Measurements from ENCODE around the gene PDK2. TPM values are rescaled to one million over a fixed set of nuclear protein-coding genes. Genes with fewer than 3 reads are reported as not detected.
A peak's percentile ranks its signal among the peaks of the same experiment; 100 is the strongest.

Gene PDK2
- total and polyA plus RNA-seq, 2 of the 4 experiments (the other 2 are of a cell fraction): 26.7 to 104 TPM

DNA sequence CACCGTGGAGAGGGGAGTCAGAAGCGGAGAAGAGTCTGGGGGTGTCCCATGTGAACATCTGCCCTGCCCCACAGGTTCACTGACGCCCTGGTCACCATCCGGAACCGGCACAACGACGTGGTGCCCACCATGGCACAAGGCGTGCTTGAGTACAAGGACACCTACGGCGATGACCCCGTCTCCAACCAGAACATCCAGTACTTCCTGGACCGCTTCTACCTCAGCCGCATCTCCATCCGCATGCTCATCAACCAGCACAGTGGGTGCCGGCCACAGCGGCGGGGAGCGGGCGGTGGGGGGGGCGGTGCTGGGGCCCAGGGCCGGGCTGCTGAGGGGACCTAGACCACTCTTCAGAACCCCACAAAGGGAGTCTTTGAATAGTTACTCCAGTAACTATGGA is 10.7 kb downstream of the PDK2 start:
- Histone ChIP-seq H2BK5ac (ENCODE audit: low read depth, low read length, poor library complexity, severe bottlenecking) (no peak overlapping the region), H4K91ac (ENCODE audit: insufficient read depth, low read depth, low read length) (no peak overlapping the region), H3K36me3 (ENCODE audit: control insufficient read depth, insufficient read depth, low read length) (peaks cover 28% of the 10 kb centered on the region; the same call in 1 of the 2 replicates), H3K4me3 (ENCODE audit: insufficient read depth, low read depth, low read length) (no peak overlapping the region), H3K14ac (replicated peaks; ENCODE audit: low read depth, low read length) (no peak overlapping the region), H2AK5ac (ENCODE audit: low read depth, low read length) (no peak overlapping the region), H3K4me1 (ENCODE audit: control insufficient read depth, insufficient read depth, low read length) (peaks cover 13% of the 10 kb centered on the region), H4K20me1 (ENCODE audit: insufficient read depth, low read length) (peaks cover 4% of the 10 kb centered on the region; the same call in 1 of the 2 replicates), H3K4me2 (ENCODE audit: low read depth, low read length) (no peak overlapping the region), H2AFZ (replicated peaks; ENCODE audit: low read length, poor library complexity) (no peak overlapping the region), H3K9ac (ENCODE audit: low read depth, low read length) (no peak overlapping the region), H3K9me3 (ENCODE audit: control insufficient read depth, insufficient read depth, low read length) (no peaks in the 10 kb centered on the region), H3K4ac (ENCODE audit: low read depth, low read length) (no peak overlapping the region), H3K9me1 (ENCODE audit: insufficient read depth, low read length) (peaks cover 6% of the 10 kb centered on the region), H2BK20ac (ENCODE audit: low read depth, low read length) (no peak overlapping the region), H3K27me3 (ENCODE audit: control insufficient read depth, insufficient read depth, low read length) (no peaks in the 10 kb centered on the region), H2AK9ac (replicated peaks; ENCODE audit: low read depth, low read length, poor library complexity) (peak overlapping the region; percentile 19), H4K8ac (ENCODE audit: low read depth in 2 of 2, low read length in 2 of 2) (no peak overlapping the region), H3K18ac (ENCODE audit: low read depth, low read length) (no peak overlapping the region), H4K5ac (ENCODE audit: low read depth, low read length) (no peak overlapping the region), H3K56ac (ENCODE audit: extremely low read depth, insufficient read depth, low read length) (no peak overlapping the region), H3K27ac (ENCODE audit: insufficient read depth, low read length) (no peak overlapping the region), H3K79me1 (ENCODE audit: low read depth in 1 of 2, low read length in 2 of 2) (no peaks in the 10 kb centered on the region; a peak in 1 of 4 replicates), H3K23ac (ENCODE audit: low read depth, low read length) (no peak overlapping the region), H2BK120ac (ENCODE audit: low read depth, low read length) (no peak overlapping the region), H2BK15ac (ENCODE audit: low read depth, low read length) (no peak overlapping the region)
- WGBS, 2 experiments (ENCODE audit: extremely low coverage in 2 of 2, insufficient read length in 1 of 2): 88% methylated on average over 7 of the region's 21 CpGs; no CpG with 5 or more reads in 1 of the 2 experiments
- in situ Hi-C loops (cut with MboI; ENCODE audit: low sequenced_read_pairs): no loop called here
- intact Hi-C loops (cut with micrococcal nuclease): no loop called here
- no TSS peak for BruUV-seq (replicated peaks)
- dilution Hi-C loops (cut with HindIII; ENCODE audit: low sequenced_read_pairs, unreplicated experiment): no loop called here
- no peak for DNase-seq
- TF ChIP-seq MAFK (IDR thresholded peaks at IDR 0.05; ENCODE audit: low read depth, low read length) (no peak), CTCF (conservative IDR thresholded peaks at IDR 0.05; ENCODE audit: low read depth, low read length) (no peak), USF2 (IDR thresholded peaks at IDR 0.05; ENCODE audit: low read depth, low read length) (no peak), BHLHE40 (IDR thresholded peaks at IDR 0.05; ENCODE audit: low read depth, low read length) (no peak)
- POLR2A ChIA-PET (ENCODE audit: unreplicated experiment): no interaction called here
- CTCF ChIA-PET: no interaction called here
- no peak for ATAC-seq (ENCODE audit: low read depth)
